Glutamatergic neuron (in vitro differentiated cells): ENCODE data around the gene DTHD1. TPM values are rescaled to one million over a fixed set of nuclear protein-coding genes. Genes with fewer than 3 reads are reported as not detected.

ENCODE experiments used
- DNase-seq: peaks from one replicate; pipeline ENCODE4 v3.0.0; 2022
- H3K27ac Mint-ChIP-seq: one replicate; pipeline ENCODE4 v1.8.0; 2020; ENCODE audit warnings: mild to moderate bottlenecking, mixed read lengths, inconsistent platforms; ENCODE audit not compliant: unreplicated experiment
- H3K27me3 Mint-ChIP-seq: one replicate; pipeline ENCODE4 v1.8.0; 2020; ENCODE audit warnings: mild to moderate bottlenecking, moderate library complexity, mixed read lengths, inconsistent platforms; ENCODE audit not compliant: unreplicated experiment
- H3K36me3 Mint-ChIP-seq: one replicate; pipeline ENCODE4 v1.8.0; 2020; ENCODE audit warnings: mild to moderate bottlenecking, mixed read lengths, inconsistent platforms; ENCODE audit not compliant: unreplicated experiment
- H3K4me1 Mint-ChIP-seq: one replicate; pipeline ENCODE4 v1.8.0; 2020; ENCODE audit warnings: mild to moderate bottlenecking, low read depth, mixed read lengths, inconsistent platforms; ENCODE audit not compliant: unreplicated experiment
- H3K4me3 Mint-ChIP-seq: one replicate; pipeline ENCODE4 v1.8.0; 2020; ENCODE audit warnings: mild to moderate bottlenecking, mixed read lengths, inconsistent platforms; ENCODE audit not compliant: unreplicated experiment
- H3K9me3 Mint-ChIP-seq: one replicate; pipeline ENCODE4 v1.8.0; 2020; ENCODE audit warnings: mild to moderate bottlenecking, moderate library complexity, mixed read lengths, inconsistent platforms; ENCODE audit not compliant: unreplicated experiment
- CTCF ChIP-seq: fragments of 200-600 bp; sonication (generic); IDR thresholded peaks from one replicate; pipeline ENCODE4 v1.5.0; 2021; ENCODE audit not compliant: partially characterized antibody, unreplicated experiment
- total RNA-seq: library from RNA; stranded (reverse); fragmentation: NEBNext Ultra II Directional; extraction: Animal tissue kit (Norgen Biotek cat#: 25700); gene quantifications from one replicate; pipeline ENCODE4 v1.2.1, GENCODE V29; 2021; ENCODE audit not compliant: unreplicated experiment

Gene DTHD1
- total RNA-seq, 1 donor from 2014 or later, result not detected

DNA sequence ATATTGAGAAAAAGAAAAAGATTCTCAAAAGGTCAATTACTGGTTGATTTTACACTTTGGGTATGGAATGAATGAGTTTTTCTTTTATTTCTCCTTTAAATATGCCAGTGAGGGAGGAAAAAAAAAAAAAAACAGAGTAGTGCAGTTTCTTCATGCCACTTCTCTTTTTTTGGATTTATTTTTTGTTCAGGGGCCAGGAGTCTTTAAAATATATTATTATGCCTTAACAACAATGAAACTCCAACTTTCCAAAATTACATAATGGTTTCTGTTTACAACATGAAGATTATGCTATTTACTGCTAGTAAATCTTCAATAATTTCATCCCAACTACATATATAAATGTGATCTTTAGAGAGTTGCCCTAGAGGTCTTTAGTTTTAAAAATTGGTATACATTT is 31.9 kb downstream of the DTHD1 start:
- Mint-ChIP-seq H3K9me3 (no peaks in the 10 kb centered on the region), H3K4me3 (no peak overlapping the region), H3K27ac (no peak overlapping the region), H3K27me3 (no peaks in the 10 kb centered on the region), H3K36me3 (no peaks in the 10 kb centered on the region), H3K4me1 (no peaks in the 10 kb centered on the region)
- no peak for TF ChIP-seq CTCF
- no peak for DNase-seq

GRCh38 chr4:36313703-36314102 is 32.3 kb downstream of the DTHD1 start:
- Mint-ChIP-seq H3K9me3 (no peaks in the 10 kb centered on the region), H3K27ac (no peak overlapping the region), H3K4me3 (no peak overlapping the region), H3K36me3 (no peaks in the 10 kb centered on the region), H3K27me3 (no peaks in the 10 kb centered on the region), H3K4me1 (no peaks in the 10 kb centered on the region)
- DNase-seq, result no peak
- TF ChIP-seq CTCF, result no peak

DNA sequence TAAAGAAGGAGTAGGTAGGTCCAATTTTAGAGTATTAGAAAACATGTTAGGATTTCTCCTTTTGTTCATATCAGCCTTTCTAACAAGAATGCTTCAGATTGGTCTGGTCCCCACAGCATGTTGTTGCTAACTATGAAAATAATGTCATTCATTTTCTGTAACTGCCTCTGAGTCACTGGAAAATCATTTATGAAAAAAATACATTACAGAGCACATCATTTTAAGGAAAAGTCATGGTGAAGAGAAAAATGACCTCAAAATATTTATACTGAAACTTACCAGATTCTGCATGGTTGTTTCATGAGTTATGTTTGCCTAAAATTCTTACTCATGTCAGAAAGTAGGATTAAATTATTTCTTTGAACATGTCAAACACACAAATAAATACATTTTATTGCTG is 35.2 kb downstream of the DTHD1 start:
- Mint-ChIP-seq H3K27me3 (no peaks in the 10 kb centered on the region), H3K27ac (no peak overlapping the region), H3K9me3 (no peaks in the 10 kb centered on the region), H3K36me3 (no peaks in the 10 kb centered on the region), H3K4me1 (no peaks in the 10 kb centered on the region), H3K4me3 (no peak overlapping the region)
- no peak for TF ChIP-seq CTCF
- no peak for DNase-seq

DNA sequence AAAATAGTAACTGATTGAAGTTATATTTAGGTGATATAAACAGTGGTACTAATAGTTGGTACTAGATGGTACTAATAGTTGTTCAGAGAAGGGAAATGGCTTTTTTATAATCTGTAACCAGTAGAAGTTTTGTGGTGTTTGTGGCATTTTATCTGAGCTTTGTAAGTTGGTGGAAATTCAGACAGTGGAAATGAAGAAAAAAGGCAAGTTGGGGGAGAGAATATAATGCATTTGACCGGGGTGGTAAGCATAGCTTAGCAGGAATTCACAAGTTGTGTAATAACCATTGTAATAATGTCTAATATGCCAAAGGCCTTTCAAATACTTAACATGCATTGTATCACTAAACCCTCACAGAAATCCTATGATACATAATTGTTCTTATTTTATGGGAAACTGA is 36.3 kb downstream of the DTHD1 start:
- Mint-ChIP-seq H3K27ac (no peak overlapping the region), H3K27me3 (no peaks in the 10 kb centered on the region), H3K4me1 (no peaks in the 10 kb centered on the region), H3K4me3 (no peak overlapping the region), H3K36me3 (peaks cover 4% of the 10 kb centered on the region), H3K9me3 (no peaks in the 10 kb centered on the region)
- TF ChIP-seq CTCF, result no peak
- no peak for DNase-seq

- Mint-ChIP-seq H3K9me3 (no peaks in the 10 kb centered on the region), H3K4me3 (no peak overlapping the region), H3K36me3 (peaks cover 4% of the 10 kb centered on the region), H3K4me1 (no peaks in the 10 kb centered on the region), H3K27ac (no peak overlapping the region), H3K27me3 (no peaks in the 10 kb centered on the region)
- no peak for TF ChIP-seq CTCF
- DNase-seq, result no peak
These were observed 38.9 kb downstream of the DTHD1 start for GRCh38 chr4:36320117-36320896.
